ENCODE measurements around the gene CREBBP. TPM values are rescaled to one million over a fixed set of nuclear protein-coding genes. Genes with fewer than 3 reads are reported as not detected.

CREBBP gene
- total and polyA plus RNA-seq, 7 donors: 5.4 to 85.3 (median 39.5) TPM

DNA sequence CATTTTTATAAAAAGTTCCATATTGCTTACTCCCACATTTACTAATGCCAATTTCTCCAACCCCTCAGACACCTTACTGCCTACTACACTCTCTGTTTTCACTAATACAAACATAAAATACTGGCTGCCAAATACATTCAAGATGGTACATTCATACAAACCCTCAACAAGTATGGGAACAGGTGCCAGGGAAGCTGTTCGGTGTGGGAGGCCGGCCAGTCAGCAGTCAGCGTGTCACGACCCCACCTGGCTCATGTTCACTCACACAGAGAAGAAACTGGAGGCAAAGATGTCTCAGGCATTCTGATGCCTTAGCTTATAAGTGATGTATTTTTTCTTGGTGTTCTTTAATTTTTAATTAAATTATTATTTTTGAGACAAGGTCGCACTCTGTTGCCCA lies 120.8 kb downstream of the CREBBP start:
- no peak for DNase-seq
- H3K27ac ChIP-seq: no peak overlapping the region
- H3K4me1 ChIP-seq: peaks cover 0 to 16% (median 12%) of the 10 kb centered on the region in 4 donors
- WGBS, 2 donors: 95% methylated on average over 5 of the region's 5 CpGs
- TF ChIP-seq CTCF (IDR thresholded peaks at IDR 0.05) (no peak), POLR2A (IDR thresholded peaks at IDR 0.05) (no peak), POLR2AphosphoS5 (IDR thresholded peaks at IDR 0.05) (no peak), EP300 (IDR thresholded peaks at IDR 0.05) (no peak)
- no peaks in the 10 kb centered on the region for H3K27me3 ChIP-seq
- H3K9me3 ChIP-seq: no peaks in the 10 kb centered on the region
- H3K36me3 ChIP-seq: peaks cover 18 to 86% (median 40%) of the 10 kb centered on the region in 4 donors
- intact Hi-C loops (cut with DNase I): no loop called here
- no peak overlapping the region for H3K4me3 ChIP-seq

DNA sequence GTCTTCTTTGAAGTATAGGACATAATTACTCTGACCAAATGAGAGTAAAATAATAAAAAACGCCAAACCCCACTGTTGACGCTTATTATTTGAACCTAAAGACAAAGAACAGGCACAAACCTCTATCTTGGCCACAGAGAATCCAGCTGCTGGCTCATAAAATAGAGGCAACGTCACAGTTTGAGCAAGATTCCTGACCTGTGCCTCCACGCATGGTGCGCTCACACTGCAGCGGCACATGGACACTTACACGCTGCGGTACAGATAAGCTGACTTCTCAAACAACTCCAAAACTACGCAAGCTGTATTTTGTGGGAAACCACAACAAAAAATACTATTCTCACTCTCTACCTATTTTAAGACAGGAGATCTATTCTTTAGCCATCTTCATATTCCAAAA lies 124.4 kb downstream of the CREBBP start:
- Histone ChIP-seq H3K36me3 (peaks cover 18 to 67% (median 27%) of the 10 kb centered on the region in 4 donors), H3K4me3 (no peak overlapping the region), H3K4me1 (peaks cover 0 to 34% (median 27%) of the 10 kb centered on the region in 4 donors), H3K27ac (no peak overlapping the region), H3K9me3 (no peaks in the 10 kb centered on the region), H3K27me3 (no peaks in the 10 kb centered on the region)
- WGBS, 2 donors: 70 to 87% methylated on average over 9 of the region's 9 CpGs
- intact Hi-C loops (cut with DNase I): no loop called here
- DNase-seq: no peak
- TF ChIP-seq POLR2A (IDR thresholded peaks at IDR 0.05) (no peak), POLR2AphosphoS5 (IDR thresholded peaks at IDR 0.05) (no peak), EP300 (IDR thresholded peaks at IDR 0.05) (no peak), CTCF (IDR thresholded peaks at IDR 0.05) (no peak)

DNA sequence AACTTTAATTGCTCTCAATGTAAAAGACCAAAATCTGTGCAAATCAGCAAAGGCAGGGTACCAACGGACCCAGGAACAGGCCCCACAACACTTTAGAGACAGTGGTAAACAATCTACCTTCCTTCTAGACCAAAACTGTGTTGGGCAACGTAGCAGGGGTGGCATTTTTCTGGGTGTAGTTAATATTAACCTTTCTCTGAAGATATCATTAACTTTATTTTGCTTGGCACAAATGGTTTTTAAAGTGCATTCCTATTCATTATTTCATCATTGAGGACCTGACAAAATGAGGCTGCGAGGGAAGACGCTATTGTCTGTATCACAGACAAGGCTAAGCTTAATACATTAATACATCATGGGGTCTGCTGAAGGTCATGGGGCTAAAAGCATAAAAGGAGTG lies 125.3 kb downstream of the CREBBP start:
- 93% methylated on average over 4 of the region's 4 CpGs for WGBS, 2 donors
- TF ChIP-seq POLR2AphosphoS5 (IDR thresholded peaks at IDR 0.05) (no peak), EP300 (IDR thresholded peaks at IDR 0.05) (no peak), POLR2A (IDR thresholded peaks at IDR 0.05) (no peak), CTCF (IDR thresholded peaks at IDR 0.05) (no peak)
- H3K36me3 ChIP-seq: peaks cover 18 to 68% (median 28%) of the 10 kb centered on the region in 4 donors

GRCh38 chr16:3754772-3755171 lies 125.7 kb downstream of the CREBBP start:
- H3K27ac ChIP-seq: peak overlapping the region in 2 of 4 donors; percentile 57 to 67

More for the DNA sequence above, 125.3 kb downstream of the CREBBP start:
- Histone ChIP-seq H3K4me1 (peaks cover 0 to 34% (median 27%) of the 10 kb centered on the region in 4 donors), H3K9me3 (no peaks in the 10 kb centered on the region), H3K27ac (peak overlapping the region in 1 of 4 donors; percentile 67), H3K4me3 (no peak overlapping the region), H3K27me3 (no peaks in the 10 kb centered on the region)
- DNase-seq: no peak
- intact Hi-C loops (cut with DNase I): no loop called here

More at GRCh38 chr16:3754772-3755171, 125.7 kb downstream of the CREBBP start:
- no peak for TF ChIP-seq CTCF (IDR thresholded peaks at IDR 0.05)
- TF ChIP-seq EP300 (IDR thresholded peaks at IDR 0.05): no peak
- no peak for TF ChIP-seq POLR2A (IDR thresholded peaks at IDR 0.05)
- no peak for TF ChIP-seq POLR2AphosphoS5 (IDR thresholded peaks at IDR 0.05)
- Histone ChIP-seq H3K4me3 (no peak overlapping the region), H3K36me3 (peaks cover 18 to 72% (median 30%) of the 10 kb centered on the region in 4 donors), H3K9me3 (no peaks in the 10 kb centered on the region), H3K27me3 (no peaks in the 10 kb centered on the region), H3K4me1 (peaks cover 0 to 31% (median 25%) of the 10 kb centered on the region in 4 donors)
- intact Hi-C loops (cut with DNase I): no loop called here
- WGBS, 2 donors: 91 to 93% methylated on average over 5 of the region's 5 CpGs
- no peak for DNase-seq
